ENCODE measurements around the gene KDM7A.

KDM7A gene

DNA sequence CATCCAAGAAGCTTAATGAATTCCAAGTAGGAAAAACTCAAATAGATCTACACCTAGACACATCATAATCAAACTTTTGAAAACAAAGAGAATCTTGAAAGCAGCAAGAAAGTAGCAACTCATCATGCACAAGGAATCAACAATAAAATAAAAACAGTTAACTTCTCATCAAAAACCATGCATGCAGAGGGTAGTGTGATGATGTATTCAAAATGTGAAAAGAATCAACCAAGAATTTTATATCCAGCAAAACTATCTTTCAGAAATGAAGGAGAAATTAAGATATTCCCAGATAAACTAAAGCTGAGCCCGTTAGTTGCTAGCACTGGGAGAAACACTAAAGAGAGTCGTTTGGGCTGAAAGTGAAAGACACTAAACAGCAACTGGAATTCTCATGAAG, 109.7 kb downstream of the KDM7A start:
- ChIA-PET CTCF (interaction anchor here (1.2 kb wide), 1 partner anchor 12 kb away, joined by 3 read pairs; no protein-coding TSS in a partner anchor), POLR2A (no interaction called here)
- no peak for TF ChIP-seq ZNF629 (tag by site-specific recombination; IDR thresholded peaks at IDR 0.05)
- TF ChIP-seq, protein P1, sequence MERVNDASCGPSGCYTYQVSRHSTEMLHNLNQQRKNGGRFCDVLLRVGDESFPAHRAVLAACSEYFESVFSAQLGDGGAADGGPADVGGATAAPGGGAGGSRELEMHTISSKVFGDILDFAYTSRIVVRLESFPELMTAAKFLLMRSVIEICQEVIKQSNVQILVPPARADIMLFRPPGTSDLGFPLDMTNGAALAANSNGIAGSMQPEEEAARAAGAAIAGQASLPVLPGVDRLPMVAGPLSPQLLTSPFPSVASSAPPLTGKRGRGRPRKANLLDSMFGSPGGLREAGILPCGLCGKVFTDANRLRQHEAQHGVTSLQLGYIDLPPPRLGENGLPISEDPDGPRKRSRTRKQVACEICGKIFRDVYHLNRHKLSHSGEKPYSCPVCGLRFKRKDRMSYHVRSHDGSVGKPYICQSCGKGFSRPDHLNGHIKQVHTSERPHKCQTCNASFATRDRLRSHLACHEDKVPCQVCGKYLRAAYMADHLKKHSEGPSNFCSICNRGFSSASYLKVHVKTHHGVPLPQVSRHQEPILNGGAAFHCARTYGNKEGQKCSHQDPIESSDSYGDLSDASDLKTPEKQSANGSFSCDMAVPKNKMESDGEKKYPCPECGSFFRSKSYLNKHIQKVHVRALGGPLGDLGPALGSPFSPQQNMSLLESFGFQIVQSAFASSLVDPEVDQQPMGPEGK (tag by site-specific recombination; IDR thresholded peaks at IDR 0.05) = no peak
- TF ChIP-seq ZNF558 (tag by site-specific recombination; IDR thresholded peaks at IDR 0.05) = peak; percentile 7; the same call in 1 of the 2 replicates
- no peak for TF ChIP-seq ZNF16 (tag by site-specific recombination; IDR thresholded peaks at IDR 0.05; ENCODE audit: low read depth)
- TF ChIP-seq ZNF530 (tag by site-specific recombination; IDR thresholded peaks at IDR 0.05; ENCODE audit: low read depth) = no peak
- TF ChIP-seq, protein P2, sequence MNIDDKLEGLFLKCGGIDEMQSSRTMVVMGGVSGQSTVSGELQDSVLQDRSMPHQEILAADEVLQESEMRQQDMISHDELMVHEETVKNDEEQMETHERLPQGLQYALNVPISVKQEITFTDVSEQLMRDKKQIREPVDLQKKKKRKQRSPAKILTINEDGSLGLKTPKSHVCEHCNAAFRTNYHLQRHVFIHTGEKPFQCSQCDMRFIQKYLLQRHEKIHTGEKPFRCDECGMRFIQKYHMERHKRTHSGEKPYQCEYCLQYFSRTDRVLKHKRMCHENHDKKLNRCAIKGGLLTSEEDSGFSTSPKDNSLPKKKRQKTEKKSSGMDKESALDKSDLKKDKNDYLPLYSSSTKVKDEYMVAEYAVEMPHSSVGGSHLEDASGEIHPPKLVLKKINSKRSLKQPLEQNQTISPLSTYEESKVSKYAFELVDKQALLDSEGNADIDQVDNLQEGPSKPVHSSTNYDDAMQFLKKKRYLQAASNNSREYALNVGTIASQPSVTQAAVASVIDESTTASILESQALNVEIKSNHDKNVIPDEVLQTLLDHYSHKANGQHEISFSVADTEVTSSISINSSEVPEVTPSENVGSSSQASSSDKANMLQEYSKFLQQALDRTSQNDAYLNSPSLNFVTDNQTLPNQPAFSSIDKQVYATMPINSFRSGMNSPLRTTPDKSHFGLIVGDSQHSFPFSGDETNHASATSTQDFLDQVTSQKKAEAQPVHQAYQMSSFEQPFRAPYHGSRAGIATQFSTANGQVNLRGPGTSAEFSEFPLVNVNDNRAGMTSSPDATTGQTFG (tag by site-specific recombination; IDR thresholded peaks at IDR 0.05; ENCODE audit: borderline replicate concordance) = no peak
- peak; percentile 81 for TF ChIP-seq SETDB1 (IDR thresholded peaks at IDR 0.05; ENCODE audit: insufficient read length, low read length)
- TF ChIP-seq ZNF140 (tag by site-specific recombination; IDR thresholded peaks at IDR 0.05) = no peak
- TF ChIP-seq ZBTB8A (tag by site-specific recombination; IDR thresholded peaks at IDR 0.05) = no peak
- TF ChIP-seq ZNF169 (tag by site-specific recombination; IDR thresholded peaks at IDR 0.05) = no peak
- no peak for TF ChIP-seq ZNF544 (tag by site-specific recombination; IDR thresholded peaks at IDR 0.05)
- no peak for TF ChIP-seq ZNF426 (tag by site-specific recombination; IDR thresholded peaks at IDR 0.05)
- TF ChIP-seq ZNF266 (tag by site-specific recombination; IDR thresholded peaks at IDR 0.05; ENCODE audit: low read depth) = no peak
- H3K9me3 ChIP-seq (ENCODE audit: control insufficient read depth, insufficient read depth, low read depth, low read length) = no peaks in the 10 kb centered on the region
- no peaks in the 10 kb centered on the region for H3K36me3 ChIP-seq (ENCODE audit: control insufficient read depth in 2 of 2, insufficient read depth in 1 of 2, low read length in 2 of 2)
- H3K4me1 ChIP-seq (ENCODE audit: control insufficient read depth, insufficient read depth, low read length) = no peaks in the 10 kb centered on the region
- H3K4me3 ChIP-seq (ENCODE audit: low read depth, low read length) = no peak overlapping the region
- H3K27ac ChIP-seq (ENCODE audit: extremely low read depth, low read depth, low read length) = no peak overlapping the region

DNA sequence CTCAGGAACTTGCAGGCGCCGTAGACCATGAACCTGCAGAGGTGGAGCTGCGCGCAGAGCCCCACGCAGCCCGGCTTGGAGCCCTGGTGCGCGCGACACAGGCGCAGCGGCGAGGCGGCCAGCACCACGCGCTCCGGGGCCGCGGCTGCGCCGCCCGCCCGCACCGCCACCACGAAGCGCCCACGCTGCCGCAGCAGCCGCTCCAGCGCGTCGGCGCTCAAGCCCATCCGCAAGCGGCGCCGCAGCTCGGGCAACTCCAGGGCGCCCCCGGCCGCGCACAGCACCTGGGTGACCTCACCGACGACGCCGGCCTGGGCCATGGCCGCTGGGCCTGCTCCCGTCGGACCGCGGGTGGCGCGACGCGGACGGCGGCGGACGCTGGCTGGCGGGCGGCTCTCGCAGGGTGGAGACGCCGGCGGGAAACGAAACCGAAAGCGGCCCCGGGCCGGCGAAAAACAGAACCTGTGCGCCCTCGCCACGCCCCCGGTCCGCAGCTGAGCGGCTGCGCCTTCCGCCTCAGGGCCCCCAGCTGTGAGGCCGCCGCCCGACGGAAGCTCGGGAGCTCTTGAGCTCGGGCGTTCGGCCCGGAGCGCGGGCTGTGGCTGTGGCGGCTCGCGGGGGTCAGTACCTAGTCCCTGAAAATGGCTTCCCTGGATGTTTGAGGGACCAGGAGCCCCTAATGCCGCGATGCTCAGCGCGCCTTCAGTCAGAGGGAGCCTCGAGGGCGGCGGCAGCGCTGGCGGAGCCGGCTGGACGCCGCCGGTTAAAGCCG, 114.1 kb downstream of the KDM7A start, which contains the start of gene PARP12:
Gene PARP12 (minus strand): TSS at position 424 of the 772 bp plus-strand sequence. CDS start 104 bp downstream, at position 320.
- H3K27ac ChIP-seq (ENCODE audit: extremely low read depth, low read depth, low read length) = peak within 1 kb of the TSS; percentile 70; the same call in 1 of the 2 replicates
- H3K4me3 ChIP-seq (ENCODE audit: low read depth, low read length) = peak within 1 kb of the TSS; percentile 44
- no peaks in the 10 kb centered on the region for H3K36me3 ChIP-seq (ENCODE audit: control insufficient read depth in 2 of 2, insufficient read depth in 1 of 2, low read length in 2 of 2)
- POLR2A ChIA-PET = no interaction called here
- CTCF ChIA-PET = no interaction called here
- no peaks in the 10 kb centered on the region for H3K9me3 ChIP-seq (ENCODE audit: control insufficient read depth, insufficient read depth, low read depth, low read length)
- H3K4me1 ChIP-seq (ENCODE audit: control insufficient read depth, insufficient read depth, low read length) = no peaks in the 10 kb centered on the region
- TF ChIP-seq, protein P3, sequence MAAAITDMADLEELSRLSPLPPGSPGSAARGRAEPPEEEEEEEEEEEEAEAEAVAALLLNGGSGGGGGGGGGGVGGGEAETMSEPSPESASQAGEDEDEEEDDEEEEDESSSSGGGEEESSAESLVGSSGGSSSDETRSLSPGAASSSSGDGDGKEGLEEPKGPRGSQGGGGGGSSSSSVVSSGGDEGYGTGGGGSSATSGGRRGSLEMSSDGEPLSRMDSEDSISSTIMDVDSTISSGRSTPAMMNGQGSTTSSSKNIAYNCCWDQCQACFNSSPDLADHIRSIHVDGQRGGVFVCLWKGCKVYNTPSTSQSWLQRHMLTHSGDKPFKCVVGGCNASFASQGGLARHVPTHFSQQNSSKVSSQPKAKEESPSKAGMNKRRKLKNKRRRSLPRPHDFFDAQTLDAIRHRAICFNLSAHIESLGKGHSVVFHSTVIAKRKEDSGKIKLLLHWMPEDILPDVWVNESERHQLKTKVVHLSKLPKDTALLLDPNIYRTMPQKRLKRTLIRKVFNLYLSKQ (tag by site-specific recombination; IDR thresholded peaks at IDR 0.05; ENCODE audit: borderline replicate concordance) = no peak
- no peak for TF ChIP-seq ZNF530 (tag by site-specific recombination; IDR thresholded peaks at IDR 0.05; ENCODE audit: low read depth)
- TF ChIP-seq, protein P4, sequence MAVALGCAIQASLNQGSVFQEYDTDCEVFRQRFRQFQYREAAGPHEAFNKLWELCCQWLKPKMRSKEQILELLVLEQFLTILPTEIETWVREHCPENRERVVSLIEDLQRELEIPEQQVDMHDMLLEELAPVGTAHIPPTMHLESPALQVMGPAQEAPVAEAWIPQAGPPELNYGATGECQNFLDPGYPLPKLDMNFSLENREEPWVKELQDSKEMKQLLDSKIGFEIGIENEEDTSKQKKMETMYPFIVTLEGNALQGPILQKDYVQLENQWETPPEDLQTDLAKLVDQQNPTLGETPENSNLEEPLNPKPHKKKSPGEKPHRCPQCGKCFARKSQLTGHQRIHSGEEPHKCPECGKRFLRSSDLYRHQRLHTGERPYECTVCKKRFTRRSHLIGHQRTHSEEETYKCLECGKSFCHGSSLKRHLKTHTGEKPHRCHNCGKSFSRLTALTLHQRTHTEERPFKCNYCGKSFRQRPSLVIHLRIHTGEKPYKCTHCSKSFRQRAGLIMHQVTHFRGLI (tag by site-specific recombination; IDR thresholded peaks at IDR 0.05) = peak; percentile 54; the same call in 1 of the 2 replicates
- 0 out of 2 replicates have a peak, but pooled peaks have one; percentile 34 for TF ChIP-seq IKZF3 (tag by site-specific recombination; IDR thresholded peaks at IDR 0.05)
- TF ChIP-seq ZBTB17 (tag by site-specific recombination; IDR thresholded peaks at IDR 0.05) = no peak
- TF ChIP-seq ZSCAN23 (tag by site-specific recombination; IDR thresholded peaks at IDR 0.05) = no peak
- no peak for TF ChIP-seq ZNF214 (tag by site-specific recombination; IDR thresholded peaks at IDR 0.05; ENCODE audit: borderline replicate concordance)
- no peak for TF ChIP-seq ZNF76 (tag by site-specific recombination; IDR thresholded peaks at IDR 0.05; ENCODE audit: borderline replicate concordance, low read depth)
- no peak for TF ChIP-seq ZNF404 (tag by site-specific recombination; IDR thresholded peaks at IDR 0.05)
- TF ChIP-seq SETDB1 (IDR thresholded peaks at IDR 0.05; ENCODE audit: insufficient read length, low read length) = no peak
- TF ChIP-seq, protein P1 (tag by site-specific recombination; IDR thresholded peaks at IDR 0.05) = peak; percentile 65
- no peak for TF ChIP-seq ZNF654 (tag by site-specific recombination; IDR thresholded peaks at IDR 0.05; ENCODE audit: low read depth)

All from HEK293 (cell line).